Mesothelial cell of epicardium (in vitro differentiated cells): ENCODE data around the gene HAUS8. TPM values are rescaled to one million over a fixed set of nuclear protein-coding genes. Genes with fewer than 3 reads are reported as not detected.
"Not testable (repeated sequence)": the region's sequence is repeated elsewhere in the genome, so short reads cannot be mapped to it uniquely, and the experiment has no call there.

Source experiments
- DNase-seq, 2 experiments: peaks; one replicate each; pipeline ENCODE4 v3.0.0; 2021; ENCODE audit warnings: low spot score in 2 of 2; ENCODE audit not compliant: unreplicated experiment in 2 of 2
- H3K27ac Mint-ChIP-seq: 2 replicates; pipeline ENCODE4 v1.8.0; 2021; ENCODE audit warnings: mixed read lengths
- H3K27me3 Mint-ChIP-seq: 2 replicates; pipeline ENCODE4 v1.8.0; 2021; ENCODE audit warnings: low read depth, mixed read lengths
- H3K36me3 Mint-ChIP-seq: 2 replicates; pipeline ENCODE4 v1.8.0; 2021; ENCODE audit warnings: mixed read lengths
- H3K4me1 Mint-ChIP-seq: 2 replicates; pipeline ENCODE4 v1.8.0; 2021; ENCODE audit warnings: mixed read lengths
- H3K4me3 Mint-ChIP-seq: 2 replicates; pipeline ENCODE4 v1.8.0; 2021; ENCODE audit warnings: mild to moderate bottlenecking, moderate library complexity, mixed read lengths
- H3K9me3 Mint-ChIP-seq: 2 replicates; pipeline ENCODE4 v1.8.0; 2021; ENCODE audit warnings: mixed read lengths
- total RNA-seq: library from RNA; stranded (reverse); gene quantifications from 3 replicates; pipeline ENCODE4 v1.2.1, GENCODE V29; 2021
- TF ChIP-seq, protein P1 (sequence below): fragments of 200-600 bp; sonication (generic); IDR thresholded peaks from one replicate; pipeline ENCODE4 v1.5.0; 2021; ENCODE audit warnings: antibody characterized with exemption; ENCODE audit not compliant: unreplicated experiment

HAUS8 gene
- total RNA-seq, 1 donor from 2014 or later = 14.7 TPM

DNA sequence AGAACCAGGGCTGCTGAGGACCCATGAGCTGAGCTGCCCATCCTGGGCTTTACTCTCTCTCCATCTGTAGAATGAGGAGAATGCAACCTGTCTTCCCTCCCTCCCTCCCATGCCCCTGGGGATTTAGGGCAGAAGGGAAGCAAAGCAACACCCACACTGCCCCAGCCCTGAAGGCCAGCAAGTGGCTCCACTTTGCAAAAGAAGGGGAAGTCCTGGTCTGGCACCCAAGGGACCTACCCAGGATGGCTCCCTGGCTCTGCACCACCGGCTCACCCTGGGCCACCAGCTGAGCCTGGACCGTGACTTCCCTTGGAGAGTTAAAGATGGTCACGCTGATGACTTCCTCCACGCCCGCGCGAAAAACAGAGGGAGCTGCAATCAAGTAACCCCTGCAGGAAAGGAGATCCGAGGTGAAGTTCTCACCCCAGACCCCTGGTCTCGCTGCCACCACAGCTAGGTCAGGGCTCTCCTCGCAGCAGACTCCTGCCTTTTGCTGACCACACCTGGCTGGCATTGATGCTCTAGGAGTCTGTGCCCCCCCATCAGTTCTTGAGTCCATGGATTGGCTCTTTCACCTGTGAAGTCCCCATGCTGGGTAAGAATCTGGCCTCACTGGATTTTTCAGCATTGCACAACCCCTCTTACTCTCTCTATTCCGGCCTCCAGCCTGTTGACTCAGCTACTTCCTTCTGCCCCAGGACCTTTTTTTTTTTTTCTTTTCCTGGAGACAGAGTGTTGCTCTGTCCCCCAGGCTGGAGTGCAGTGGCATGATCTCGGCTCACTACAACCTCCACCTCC, 53.3 kb downstream of the HAUS8 start:
- no peak overlapping the region for H3K27ac Mint-ChIP-seq
- H3K4me1 Mint-ChIP-seq = peaks cover 11% of the 10 kb centered on the region
- TF ChIP-seq, protein P1, sequence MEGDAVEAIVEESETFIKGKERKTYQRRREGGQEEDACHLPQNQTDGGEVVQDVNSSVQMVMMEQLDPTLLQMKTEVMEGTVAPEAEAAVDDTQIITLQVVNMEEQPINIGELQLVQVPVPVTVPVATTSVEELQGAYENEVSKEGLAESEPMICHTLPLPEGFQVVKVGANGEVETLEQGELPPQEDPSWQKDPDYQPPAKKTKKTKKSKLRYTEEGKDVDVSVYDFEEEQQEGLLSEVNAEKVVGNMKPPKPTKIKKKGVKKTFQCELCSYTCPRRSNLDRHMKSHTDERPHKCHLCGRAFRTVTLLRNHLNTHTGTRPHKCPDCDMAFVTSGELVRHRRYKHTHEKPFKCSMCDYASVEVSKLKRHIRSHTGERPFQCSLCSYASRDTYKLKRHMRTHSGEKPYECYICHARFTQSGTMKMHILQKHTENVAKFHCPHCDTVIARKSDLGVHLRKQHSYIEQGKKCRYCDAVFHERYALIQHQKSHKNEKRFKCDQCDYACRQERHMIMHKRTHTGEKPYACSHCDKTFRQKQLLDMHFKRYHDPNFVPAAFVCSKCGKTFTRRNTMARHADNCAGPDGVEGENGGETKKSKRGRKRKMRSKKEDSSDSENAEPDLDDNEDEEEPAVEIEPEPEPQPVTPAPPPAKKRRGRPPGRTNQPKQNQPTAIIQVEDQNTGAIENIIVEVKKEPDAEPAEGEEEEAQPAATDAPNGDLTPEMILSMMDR = no peak
- peaks cover 14% of the 10 kb centered on the region for H3K36me3 Mint-ChIP-seq
- H3K9me3 Mint-ChIP-seq = peaks cover 16% of the 10 kb centered on the region
- peaks cover 15% of the 10 kb centered on the region for H3K27me3 Mint-ChIP-seq
- no peak for DNase-seq
- no peak overlapping the region for H3K4me3 Mint-ChIP-seq

DNA sequence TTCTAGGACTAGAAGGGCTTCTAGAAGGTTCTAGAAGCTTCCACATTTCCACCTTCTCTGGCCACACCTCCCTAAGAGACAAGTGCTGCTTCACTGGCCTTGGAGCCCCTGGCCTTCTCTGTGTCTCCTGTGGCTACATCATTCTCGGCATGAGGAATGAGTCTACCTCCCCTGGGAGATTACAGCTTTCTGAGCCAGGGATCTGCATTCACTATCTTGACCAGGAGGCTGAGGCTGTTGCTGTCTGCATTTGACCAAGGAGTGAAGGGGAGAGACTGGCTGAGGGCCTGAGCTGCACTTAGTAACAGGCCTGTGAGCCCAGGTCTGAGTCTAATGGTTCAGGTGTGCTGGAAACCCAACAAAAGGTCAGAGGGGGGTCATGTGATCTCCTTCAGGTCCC, 53.9 kb downstream of the HAUS8 start:
- Mint-ChIP-seq H3K36me3 (peaks cover 14% of the 10 kb centered on the region), H3K27me3 (peaks cover 15% of the 10 kb centered on the region), H3K9me3 (peaks cover 16% of the 10 kb centered on the region), H3K4me3 (no peak overlapping the region), H3K27ac (no peak overlapping the region), H3K4me1 (peaks cover 11% of the 10 kb centered on the region)
- TF ChIP-seq, protein P1 = no peak
- no peak for DNase-seq

DNA sequence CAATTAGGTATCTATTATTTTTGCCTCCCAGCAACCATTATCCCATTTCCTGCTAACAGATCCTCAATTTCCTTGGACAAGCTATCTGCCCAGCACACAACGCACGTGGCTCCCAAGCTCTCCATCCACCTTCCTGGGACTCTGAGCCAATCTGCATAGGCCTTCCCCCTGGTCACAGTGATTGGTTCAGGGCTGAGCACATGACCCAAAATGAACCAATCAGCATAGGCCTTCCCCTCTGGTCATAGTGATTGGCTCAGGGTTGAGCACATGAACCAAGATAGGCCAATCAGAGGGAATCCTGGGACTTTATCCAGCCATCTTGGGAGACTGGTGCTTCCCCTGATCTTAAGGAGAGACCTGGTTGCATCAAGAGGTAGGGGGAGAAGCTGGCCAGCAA, 54.4 kb downstream of the HAUS8 start:
- TF ChIP-seq, protein P1 = no peak
- H3K36me3 Mint-ChIP-seq = peaks cover 14% of the 10 kb centered on the region
- H3K27ac Mint-ChIP-seq = no peak overlapping the region
- H3K4me1 Mint-ChIP-seq = peaks cover 6% of the 10 kb centered on the region
- DNase-seq = no peak
- H3K4me3 Mint-ChIP-seq = no peak overlapping the region
- peaks cover 16% of the 10 kb centered on the region for H3K9me3 Mint-ChIP-seq
- peaks cover 10% of the 10 kb centered on the region for H3K27me3 Mint-ChIP-seq

GRCh38 chr19:17020385-17020784, 54.9 kb downstream of the HAUS8 start:
- Mint-ChIP-seq H3K9me3 (peaks cover 16% of the 10 kb centered on the region), H3K36me3 (peaks cover 14% of the 10 kb centered on the region), H3K27ac (no peak overlapping the region), H3K4me1 (peaks cover 2% of the 10 kb centered on the region), H3K4me3 (no peak overlapping the region), H3K27me3 (peaks cover 10% of the 10 kb centered on the region)
- no peak for DNase-seq
- TF ChIP-seq, protein P1 = no peak

DNA sequence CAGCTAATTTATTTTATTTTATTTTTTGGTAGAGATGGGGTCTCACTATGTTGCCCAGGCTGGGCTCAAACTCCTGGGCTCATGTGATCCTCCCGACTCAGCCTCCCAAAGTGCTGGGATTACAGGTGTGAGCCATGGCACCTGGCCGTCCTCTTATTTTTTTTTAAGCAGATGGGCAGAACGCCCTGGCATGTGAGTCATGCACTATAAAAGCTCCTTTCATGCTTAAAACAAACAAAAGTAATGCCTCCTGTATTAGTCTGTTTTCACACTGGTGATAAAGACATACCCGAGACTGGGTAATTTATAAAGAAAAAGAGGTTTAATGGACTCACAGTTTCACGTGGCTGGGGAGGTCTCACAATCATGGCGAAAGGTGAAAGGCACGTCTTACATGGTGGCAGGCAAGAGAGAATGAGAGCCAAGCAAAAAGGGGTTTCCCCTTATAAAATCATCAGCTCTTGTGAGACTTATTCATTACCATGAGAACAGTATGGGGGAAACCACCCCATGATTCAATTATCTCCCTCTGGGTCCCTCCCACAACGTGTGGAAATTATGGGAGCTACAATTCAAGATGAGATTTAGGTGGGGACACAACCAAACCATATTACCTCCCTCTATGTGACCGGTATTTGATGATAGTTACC, 60.9 kb downstream of the HAUS8 start:
- H3K36me3 Mint-ChIP-seq, H3K4me3 Mint-ChIP-seq, H3K27me3 Mint-ChIP-seq, H3K27ac Mint-ChIP-seq, H3K9me3 Mint-ChIP-seq, H3K4me1 Mint-ChIP-seq, DNase-seq: not testable (repeated sequence)

DNA sequence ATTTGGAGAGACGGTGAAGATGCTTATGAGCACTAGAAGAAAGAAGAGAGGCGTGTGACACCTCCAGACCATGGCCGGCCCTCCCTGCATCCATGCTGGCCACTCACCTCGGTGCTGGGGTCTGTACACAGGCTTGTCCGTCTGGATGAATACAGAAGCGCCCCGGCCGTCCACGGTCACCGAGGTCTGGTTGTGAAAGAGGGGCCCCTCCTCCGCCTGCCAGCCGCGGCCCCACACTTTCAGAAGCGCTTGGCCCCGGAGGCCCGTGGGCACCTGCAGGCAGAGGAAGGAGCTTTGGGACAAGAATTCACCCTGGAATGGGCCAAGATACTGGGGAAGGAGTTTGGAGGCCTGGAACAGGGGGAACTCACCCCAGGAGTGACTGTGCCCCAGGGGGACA, 63.8 kb downstream of the HAUS8 start:
- no peak overlapping the region for H3K4me3 Mint-ChIP-seq
- TF ChIP-seq, protein P1 = no peak
- H3K36me3 Mint-ChIP-seq = peaks cover 5% of the 10 kb centered on the region
- no peak overlapping the region for H3K27ac Mint-ChIP-seq
- DNase-seq = no peak
- H3K27me3 Mint-ChIP-seq = peaks cover 2% of the 10 kb centered on the region
- no peaks in the 10 kb centered on the region for H3K4me1 Mint-ChIP-seq
- H3K9me3 Mint-ChIP-seq = peaks cover 3% of the 10 kb centered on the region
